Osteoblast (primary cell): Measurements from ENCODE around the gene CCND1. TPM values are rescaled to one million over a fixed set of nuclear protein-coding genes. Genes with fewer than 3 reads are reported as not detected.

Experiments used
- DNase-seq: peaks from one replicate; pipeline ENCODE4 v3.0.0; 2011; ENCODE audit warnings: low spot score, mixed read lengths; ENCODE audit not compliant: insufficient read length; ENCODE audit errors: missing footprints
- H2AFZ ChIP-seq: 2 replicates; pipeline ENCODE4 v1.6.0; 2011; ENCODE audit warnings: mild to moderate bottlenecking, low read length
- H3K27ac ChIP-seq: 2 replicates; pipeline ENCODE4 v1.5.1; 2011; ENCODE audit warnings: mild to moderate bottlenecking, low read depth, low read length, moderate library complexity
- H3K27me3 ChIP-seq: 2 replicates; pipeline ENCODE4 v1.6.0; 2012; ENCODE audit warnings: mild to moderate bottlenecking, control low read depth, inconsistent platforms, low read length, moderate library complexity; ENCODE audit not compliant: insufficient read depth
- H3K36me3 ChIP-seq: 2 replicates; pipeline ENCODE4 v1.5.1; 2011; ENCODE audit warnings: mild to moderate bottlenecking, low read length, control low read depth, moderate library complexity; ENCODE audit not compliant: insufficient read depth
- H3K4me1 ChIP-seq: 2 replicates; pipeline ENCODE4 v1.5.1; 2011; ENCODE audit warnings: mild to moderate bottlenecking, low read length, control low read depth, moderate library complexity; ENCODE audit not compliant: insufficient read depth
- H3K4me2 ChIP-seq: 2 replicates; pipeline ENCODE4 v1.6.0; 2011; ENCODE audit warnings: mild to moderate bottlenecking, low read length; ENCODE audit not compliant: insufficient read depth
- H3K4me3 ChIP-seq: fragments of 200-600 bp; sonication (generic); 3 replicates; pipeline ENCODE4 v1.5.1; 2012; ENCODE audit warnings: mild to moderate bottlenecking, low read length, inconsistent platforms; ENCODE audit not compliant: insufficient read depth
- H3K79me2 ChIP-seq: 2 replicates; pipeline ENCODE4 v1.6.0; 2012; ENCODE audit warnings: mild to moderate bottlenecking, low read length, control low read depth, inconsistent platforms; ENCODE audit not compliant: insufficient read depth
- H3K9me3 ChIP-seq: 2 replicates; pipeline ENCODE4 v1.5.1; 2011; ENCODE audit warnings: low read depth, low read length, control low read depth
- H4K20me1 ChIP-seq: 2 replicates; pipeline ENCODE4 v1.6.0; 2012; ENCODE audit warnings: mild to moderate bottlenecking, low read length, control low read depth; ENCODE audit not compliant: insufficient read depth
- CTCF ChIP-seq: IDR thresholded peaks from 2 replicates; pipeline ENCODE4 v1.5.1; 2011; ENCODE audit warnings: mild to moderate bottlenecking, low read depth, low read length, moderate library complexity; ENCODE audit errors: extremely low read depth
- total RNA-seq: library from RNA; depleted of rRNA; stranded (reverse); fragments of >200 nt; gene quantifications from 2 replicates; pipeline ENCODE4 v1.2.3, GENCODE V29; 2012

CCND1 gene
- total RNA-seq, 1 donor: 187 TPM

- Histone ChIP-seq H3K27ac (peak overlapping the region; percentile 56), H3K4me2 (no peak overlapping the region), H3K4me3 (no peak overlapping the region), H3K36me3 (peaks cover 97% of the 10 kb centered on the region), H3K9me3 (no peaks in the 10 kb centered on the region), H4K20me1 (peaks cover 73% of the 10 kb centered on the region), H2AFZ (no peak overlapping the region), H3K27me3 (no peaks in the 10 kb centered on the region), H3K79me2 (peaks cover 79% of the 10 kb centered on the region), H3K4me1 (peaks cover 29% of the 10 kb centered on the region)
- DNase-seq: peak; percentile 74
- no peak for TF ChIP-seq CTCF
Observed at GRCh38 chr11:69647761-69648497, 7.0 kb downstream of the CCND1 start.

GRCh38 chr11:69648679-69649575, 8.0 kb downstream of the CCND1 start:
- H3K79me2 ChIP-seq: peaks cover 69% of the 10 kb centered on the region
- no peaks in the 10 kb centered on the region for H3K27me3 ChIP-seq
- H4K20me1 ChIP-seq: peaks cover 76% of the 10 kb centered on the region
- no peak overlapping the region for H3K4me2 ChIP-seq
- H3K9me3 ChIP-seq: no peaks in the 10 kb centered on the region
- no peak for TF ChIP-seq CTCF
- H3K4me3 ChIP-seq: no peak overlapping the region
- peak; percentile 67 for DNase-seq
- H2AFZ ChIP-seq: no peak overlapping the region
- H3K36me3 ChIP-seq: peaks cover 98% of the 10 kb centered on the region
- peak overlapping the region; percentile 33 for H3K27ac ChIP-seq
- peaks cover 24% of the 10 kb centered on the region for H3K4me1 ChIP-seq

DNA sequence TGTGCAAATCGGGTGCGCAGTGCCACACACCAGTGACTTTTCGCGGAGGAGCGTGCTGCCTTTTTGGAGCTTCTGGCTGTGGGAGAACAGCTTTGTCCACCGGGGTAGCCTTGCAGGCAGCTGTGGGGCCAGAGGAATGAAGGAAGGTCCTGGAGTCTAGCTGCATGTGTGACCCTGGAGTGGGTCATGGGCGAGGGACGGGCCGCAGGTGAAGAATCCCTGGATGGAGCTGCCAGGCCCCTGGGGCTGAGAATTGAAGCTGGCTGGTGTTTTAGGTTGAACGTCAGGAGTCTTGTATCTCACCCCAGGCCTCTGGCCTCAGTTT, 8.6 kb downstream of the CCND1 start:
- Histone ChIP-seq H3K4me1 (peaks cover 18% of the 10 kb centered on the region), H3K36me3 (peaks cover 100% of the 10 kb centered on the region), H3K27ac (no peak overlapping the region), H3K4me3 (no peak overlapping the region), H3K79me2 (peaks cover 63% of the 10 kb centered on the region), H3K9me3 (no peaks in the 10 kb centered on the region), H2AFZ (no peak overlapping the region), H3K4me2 (no peak overlapping the region), H4K20me1 (peaks cover 76% of the 10 kb centered on the region), H3K27me3 (no peaks in the 10 kb centered on the region)
- no peak for TF ChIP-seq CTCF
- peak; percentile 19 for DNase-seq
